Dermis microvascular lymphatic vessel endothelial cell (primary cell): Measurements from ENCODE around the gene MORN5. TPM values are rescaled to one million over a fixed set of nuclear protein-coding genes. Genes with fewer than 3 reads are reported as not detected.

Source experiments
- DNase-seq, 2 donors: peaks; one replicate each; pipeline versions ENCODE4 v3.0.0 to v3.0.0-alpha.2; 2010; ENCODE audit warnings: low read depth in 2 of 2
- total RNA-seq: library from RNA; depleted of rRNA; stranded (reverse); fragments of >200 nt; gene quantifications from 2 replicates; pipeline ENCODE4 v1.2.1, GENCODE V29; 2014

The MORN5 gene
- total RNA-seq, 1 donor from 2014 or later: not detected

DNA sequence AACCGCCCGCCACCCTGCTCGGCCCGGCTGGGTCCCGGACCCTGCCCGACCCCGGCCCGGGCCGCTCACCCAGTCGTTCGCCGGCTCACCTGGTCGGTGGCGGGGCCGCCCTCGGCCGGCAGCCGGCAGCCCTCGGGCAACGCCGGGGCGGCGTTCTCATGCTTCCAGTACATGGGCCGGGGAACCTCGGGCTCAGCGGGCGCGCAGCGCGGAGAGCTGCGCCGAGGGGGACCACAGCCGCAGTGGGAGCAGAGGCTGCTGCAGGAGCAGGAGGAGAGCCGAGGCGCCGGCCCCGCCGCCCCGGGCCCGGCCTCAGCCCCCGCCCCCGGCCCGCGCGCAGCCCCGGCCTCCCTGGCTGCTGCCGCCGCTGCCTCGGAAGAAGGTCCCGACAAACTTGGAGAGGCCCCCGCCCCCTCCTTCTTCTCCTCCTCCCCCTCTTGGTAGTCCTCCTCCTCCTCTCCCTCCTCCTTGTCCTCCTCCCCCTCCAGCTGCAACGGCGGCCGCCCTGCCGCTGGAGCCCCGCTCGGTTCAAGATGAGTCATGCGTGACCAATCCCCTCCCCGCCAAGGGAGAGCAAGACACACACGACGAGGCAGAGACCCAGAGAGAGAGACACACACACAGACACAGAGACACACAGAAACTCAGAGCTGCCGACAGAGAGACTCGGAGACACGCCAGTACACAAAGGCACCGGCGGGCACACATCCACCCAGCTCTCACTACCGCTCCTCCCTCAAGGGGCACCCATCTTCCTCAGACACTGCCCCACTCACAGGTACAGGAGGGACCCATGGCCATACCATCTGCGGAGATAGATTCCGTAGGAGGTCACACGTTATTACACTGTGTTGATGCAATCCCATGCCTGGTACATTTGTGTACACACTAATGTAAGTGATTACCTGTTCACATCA is 69.1 kb downstream of the MORN5 start, which contains the start of gene LHX6:
LHX6 (minus strand) TSS at position 390 of the 917 bp plus-strand sequence; CDS start at position 173, 217 bp downstream.
- peak in 1 of 2 donors; percentile 59 for DNase-seq

DNA sequence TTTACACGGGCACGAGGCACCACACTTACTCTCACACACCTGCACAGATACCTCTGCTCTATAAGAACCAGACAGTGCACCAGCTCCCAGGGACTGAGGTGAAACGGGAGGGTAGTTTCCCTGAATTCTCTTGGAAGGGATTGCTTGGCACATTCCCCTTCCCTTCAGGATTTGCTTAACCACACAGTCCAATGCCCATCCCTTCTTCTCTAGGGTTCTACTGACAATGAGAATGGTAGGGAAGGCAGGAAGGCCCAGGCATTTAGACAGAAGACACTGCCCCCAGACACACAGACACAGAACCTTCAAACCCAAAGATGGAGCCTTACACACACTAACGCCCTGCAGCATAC is 69.8 kb downstream of the MORN5 start:
- DNase-seq: no peak

- DNase-seq: no peak
Measured at GRCh38 chr9:122232796-122233306, 73.1 kb downstream of the MORN5 start.

GRCh38 chr9:122234022-122234748 is 74.5 kb downstream of the MORN5 start:
- no peak for DNase-seq

DNA sequence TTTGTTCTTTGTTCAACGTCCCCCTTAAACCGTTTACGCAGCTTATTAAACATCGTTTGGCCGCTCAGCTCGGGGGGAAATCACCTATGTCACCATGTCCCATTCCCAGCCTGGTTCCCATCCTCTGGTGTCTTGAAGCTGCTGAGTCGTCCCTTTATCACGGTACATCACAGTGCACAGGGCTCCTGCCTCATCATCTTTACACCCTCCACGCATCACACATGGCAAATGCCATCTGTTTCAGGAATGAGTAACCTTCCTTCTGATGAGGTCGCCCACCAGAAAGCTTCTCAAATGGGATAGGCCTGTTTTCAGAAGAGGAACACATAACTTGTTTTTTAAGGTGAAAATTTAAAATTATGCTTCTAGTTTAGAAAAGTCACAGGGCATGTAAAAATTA is 77.0 kb downstream of the MORN5 start:
- DNase-seq: no peak

DNA sequence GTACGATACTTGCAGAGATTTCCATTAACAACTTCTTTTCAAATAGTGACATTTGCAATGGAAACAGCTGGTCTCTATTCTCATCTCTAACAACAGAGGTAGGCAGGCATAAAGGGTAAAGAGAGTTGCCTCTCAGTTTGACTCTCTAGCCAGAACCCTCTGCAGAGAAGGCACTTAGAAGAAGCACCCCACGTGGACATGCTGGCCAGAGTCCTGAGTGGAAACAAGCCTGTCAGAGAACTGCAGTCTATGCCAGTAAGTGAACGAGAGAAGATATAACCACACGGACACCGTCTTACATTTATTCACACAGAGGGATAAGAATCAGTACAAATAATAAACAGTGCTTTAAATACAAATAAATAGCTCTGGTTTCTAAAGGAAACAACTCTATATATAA is 80.0 kb downstream of the MORN5 start:
- no peak for DNase-seq

DNA sequence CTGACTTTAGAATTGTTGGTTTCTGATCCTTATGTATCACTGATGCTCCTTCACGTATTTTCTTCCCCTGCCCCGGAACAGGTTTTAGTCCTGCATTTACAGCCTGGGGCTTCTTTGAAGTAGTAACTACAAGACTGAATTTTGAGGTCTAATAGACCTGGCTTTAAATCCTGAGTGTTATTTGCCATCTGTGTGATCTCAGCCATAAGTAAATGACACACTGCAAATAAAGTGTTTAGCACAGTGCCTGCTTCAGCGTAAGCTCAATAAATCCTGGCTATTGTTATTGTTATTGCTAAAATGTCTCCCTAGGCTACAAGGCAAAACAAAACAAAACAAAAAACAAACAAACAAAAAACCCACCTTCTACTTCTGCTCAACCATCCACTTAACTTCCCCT is 84.6 kb downstream of the MORN5 start:
- DNase-seq: no peak

- DNase-seq: no peak
Measured at GRCh38 chr9:122246666-122247065, 87.0 kb downstream of the MORN5 start.

DNA sequence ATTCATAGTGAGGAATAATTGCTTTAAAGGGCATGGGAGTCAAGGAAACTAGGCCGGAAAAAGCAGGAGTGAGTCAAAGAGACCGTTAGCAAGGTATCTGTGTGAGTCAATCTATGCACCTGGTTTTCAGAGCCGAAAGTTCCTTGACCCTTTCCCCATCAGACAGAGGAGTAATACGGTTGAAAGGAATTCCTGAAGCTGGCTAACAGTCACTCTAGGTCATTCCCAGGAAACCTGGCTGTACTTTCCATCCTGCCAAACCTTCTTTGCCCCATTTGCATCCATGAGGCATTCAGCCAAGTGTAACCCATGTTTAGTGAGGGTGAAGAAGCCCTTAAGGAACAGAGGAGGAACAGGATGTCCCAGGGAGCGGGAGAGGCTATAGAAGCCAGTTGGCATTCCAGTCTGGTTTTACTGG is 88.7 kb downstream of the MORN5 start:
- peak in 1 of 2 donors; percentile 91 for DNase-seq

Other genes with a start within 250 kb of the MORN5 start
- gene TTLL11, start 66.6 kb upstream of the MORN5 start, total RNA-seq: 1.9 and 3.0 TPM in 2 replicates
- 27.3 and 33.4 TPM in 2 replicates for gene NDUFA8, start 129 bp upstream of the MORN5 start, total RNA-seq
- 1.9 and 3.2 TPM in 2 replicates for gene LHX6, start 69.0 kb downstream of the MORN5 start, total RNA-seq
- gene RBM18, start 104.9 kb downstream of the MORN5 start, total RNA-seq: 5.3 and 5.7 TPM in 2 replicates
- 29.8 and 34.1 TPM in 2 replicates for gene MRRF, start 105.0 kb downstream of the MORN5 start, total RNA-seq
- gene PTGS1, start 211.1 kb downstream of the MORN5 start, total RNA-seq: 1.0 and 1.8 TPM in 2 replicates